ENCODE data around the gene SVOP. TPM values are rescaled to one million over a fixed set of nuclear protein-coding genes. Genes with fewer than 3 reads are reported as not detected.

The SVOP gene
- polyA plus RNA-seq, 3 donors: not detected

DNA sequence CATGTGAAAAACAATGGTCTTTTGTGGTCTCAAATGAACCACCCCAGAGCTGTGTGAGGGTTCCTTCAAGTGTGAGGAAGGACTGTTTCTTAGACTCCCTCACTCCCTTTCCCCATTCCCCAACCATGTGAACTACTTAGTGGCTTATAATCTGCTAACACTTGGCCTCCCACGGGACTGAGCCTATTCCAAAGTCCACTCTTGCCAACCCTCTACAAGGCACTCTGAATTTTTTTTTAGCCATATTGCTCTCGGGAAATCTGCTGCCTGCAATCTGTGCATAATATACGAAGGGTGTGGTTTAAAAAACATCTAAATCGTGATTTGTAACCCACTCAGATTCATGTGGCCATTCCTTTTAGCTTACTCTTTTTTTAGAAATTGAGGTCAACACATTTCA lies 2.6 kb downstream of the SVOP start:
- no peaks in the 10 kb centered on the region for H3K36me3 Mint-ChIP-seq

DNA sequence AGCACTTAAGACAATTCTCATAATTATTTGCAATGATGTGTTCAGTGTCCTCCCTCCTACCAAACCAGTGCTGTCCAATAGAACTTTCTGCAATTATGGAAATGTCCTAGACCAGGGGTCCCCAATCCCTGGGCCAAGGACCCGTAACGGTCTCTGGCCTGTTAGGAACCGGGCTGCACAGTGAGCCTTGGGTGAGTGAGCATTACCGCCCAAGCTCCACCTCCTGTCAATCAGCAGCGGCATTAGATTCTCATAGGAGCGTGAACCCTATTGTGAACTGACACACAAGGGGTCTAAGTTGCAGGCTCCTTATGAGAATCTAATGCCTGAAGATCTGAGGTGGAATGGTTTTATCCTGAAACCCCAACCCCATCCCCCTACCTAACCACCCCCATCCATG lies 3.9 kb downstream of the SVOP start:
- Mint-ChIP-seq H3K4me3 (no peak overlapping the region), H3K36me3 (no peaks in the 10 kb centered on the region), H3K9me3 (peaks cover 0 to 6% (median 0%) of the 10 kb centered on the region in 7 donors), H3K4me1 (peaks cover 2% of the 10 kb centered on the region), H3K27ac (no peak overlapping the region), H3K27me3 (ENCODE audit: low read depth in 3 of 3) (peaks cover 9 to 18% (median 11%) of the 10 kb centered on the region in 3 donors)
- H3K79me2 ChIP-seq (ENCODE audit: insufficient read depth, low read length): no peaks in the 10 kb centered on the region
- DNase-seq: no peak
- H3K4me2 ChIP-seq (replicated peaks; ENCODE audit: extremely low read depth, low read length, poor library complexity, severe bottlenecking): no peak overlapping the region
- peaks cover 0 to 11% of the 10 kb centered on the region in 2 donors for H3K27me3 ChIP-seq (ENCODE audit: control insufficient read depth in 2 of 2, insufficient read depth in 2 of 2, low read length in 2 of 2)
- H3K36me3 ChIP-seq (replicated peaks in 1 of 2; ENCODE audit: control insufficient read depth in 1 of 2, insufficient read depth in 2 of 2, low read length in 2 of 2): no peaks in the 10 kb centered on the region
- intact Hi-C loops (cut with micrococcal nuclease): no loop called here
- no peaks in the 10 kb centered on the region for H4K20me1 ChIP-seq (ENCODE audit: insufficient read depth, low read length)
- H3K4me3 ChIP-seq (replicated peaks in 1 of 3; ENCODE audit: low read depth in 2 of 3, low read length in 3 of 3): no peak overlapping the region
- no peak overlapping the region for H2AFZ ChIP-seq (ENCODE audit: insufficient read depth, low read depth, low read length, poor library complexity, severe bottlenecking)
- no peak overlapping the region for H3K27ac ChIP-seq (ENCODE audit: low read depth in 1 of 2, low read length in 2 of 2)
- TF ChIP-seq, protein P1, sequence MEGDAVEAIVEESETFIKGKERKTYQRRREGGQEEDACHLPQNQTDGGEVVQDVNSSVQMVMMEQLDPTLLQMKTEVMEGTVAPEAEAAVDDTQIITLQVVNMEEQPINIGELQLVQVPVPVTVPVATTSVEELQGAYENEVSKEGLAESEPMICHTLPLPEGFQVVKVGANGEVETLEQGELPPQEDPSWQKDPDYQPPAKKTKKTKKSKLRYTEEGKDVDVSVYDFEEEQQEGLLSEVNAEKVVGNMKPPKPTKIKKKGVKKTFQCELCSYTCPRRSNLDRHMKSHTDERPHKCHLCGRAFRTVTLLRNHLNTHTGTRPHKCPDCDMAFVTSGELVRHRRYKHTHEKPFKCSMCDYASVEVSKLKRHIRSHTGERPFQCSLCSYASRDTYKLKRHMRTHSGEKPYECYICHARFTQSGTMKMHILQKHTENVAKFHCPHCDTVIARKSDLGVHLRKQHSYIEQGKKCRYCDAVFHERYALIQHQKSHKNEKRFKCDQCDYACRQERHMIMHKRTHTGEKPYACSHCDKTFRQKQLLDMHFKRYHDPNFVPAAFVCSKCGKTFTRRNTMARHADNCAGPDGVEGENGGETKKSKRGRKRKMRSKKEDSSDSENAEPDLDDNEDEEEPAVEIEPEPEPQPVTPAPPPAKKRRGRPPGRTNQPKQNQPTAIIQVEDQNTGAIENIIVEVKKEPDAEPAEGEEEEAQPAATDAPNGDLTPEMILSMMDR (IDR thresholded peaks at IDR 0.05): no peak
- 93% methylated on average over 5 of the region's 6 CpGs for WGBS (ENCODE audit: insufficient coverage)
- H3K9ac ChIP-seq (ENCODE audit: insufficient read depth, low read length, poor library complexity, severe bottlenecking): no peak overlapping the region
- H3K9me3 ChIP-seq (replicated peaks in 1 of 2; ENCODE audit: control insufficient read depth in 1 of 2, insufficient read depth in 1 of 2, low read length in 2 of 2): no peaks in the 10 kb centered on the region
- no peaks in the 10 kb centered on the region for H3K4me1 ChIP-seq (ENCODE audit: control insufficient read depth in 1 of 2, insufficient read depth in 2 of 2, low read length in 2 of 2)

More for the DNA sequence above, 2.6 kb downstream of the SVOP start:
- Histone ChIP-seq H3K4me1 (ENCODE audit: control insufficient read depth in 1 of 2, insufficient read depth in 2 of 2, low read length in 2 of 2) (no peaks in the 10 kb centered on the region), H4K20me1 (ENCODE audit: insufficient read depth, low read length) (no peaks in the 10 kb centered on the region), H3K79me2 (ENCODE audit: insufficient read depth, low read length) (no peaks in the 10 kb centered on the region), H3K27me3 (ENCODE audit: control insufficient read depth in 2 of 2, insufficient read depth in 2 of 2, low read length in 2 of 2) (peaks cover 0 to 11% of the 10 kb centered on the region in 2 donors), H3K27ac (ENCODE audit: low read depth in 1 of 2, low read length in 2 of 2) (no peak overlapping the region), H2AFZ (ENCODE audit: insufficient read depth, low read depth, low read length, poor library complexity, severe bottlenecking) (no peak overlapping the region), H3K4me2 (replicated peaks; ENCODE audit: extremely low read depth, low read length, poor library complexity, severe bottlenecking) (no peak overlapping the region), H3K9ac (ENCODE audit: insufficient read depth, low read length, poor library complexity, severe bottlenecking) (no peak overlapping the region), H3K9me3 (replicated peaks in 1 of 2; ENCODE audit: control insufficient read depth in 1 of 2, insufficient read depth in 1 of 2, low read length in 2 of 2) (no peaks in the 10 kb centered on the region), H3K36me3 (replicated peaks in 1 of 2; ENCODE audit: control insufficient read depth in 1 of 2, insufficient read depth in 2 of 2, low read length in 2 of 2) (no peaks in the 10 kb centered on the region), H3K4me3 (replicated peaks in 1 of 3; ENCODE audit: low read depth in 2 of 3, low read length in 3 of 3) (no peak overlapping the region)
- intact Hi-C loops (cut with micrococcal nuclease): no loop called here
- peaks cover 9 to 16% (median 11%) of the 10 kb centered on the region in 3 donors for H3K27me3 Mint-ChIP-seq (ENCODE audit: low read depth in 3 of 3)
- WGBS (ENCODE audit: insufficient coverage): 90% methylated on average over 2 of the region's 4 CpGs
- no peak overlapping the region for H3K27ac Mint-ChIP-seq
- TF ChIP-seq, protein P1 (IDR thresholded peaks at IDR 0.05): no peak
- no peak for DNase-seq
- peaks cover 0 to 6% (median 0%) of the 10 kb centered on the region in 7 donors for H3K9me3 Mint-ChIP-seq
- no peak overlapping the region for H3K4me3 Mint-ChIP-seq
- no peaks in the 10 kb centered on the region for H3K4me1 Mint-ChIP-seq

All from CD14-positive monocyte (primary cell).